ENCODE data around the gene SLC1A7. TPM values are rescaled to one million over a fixed set of nuclear protein-coding genes. Genes with fewer than 3 reads are reported as not detected.

Gene SLC1A7
- total and polyA plus RNA-seq, 2 of the 13 experiments (the other 11 are each of a cell fraction or from before 2014, with no cell fraction given): 0.04 to 2.0 TPM

DNA sequence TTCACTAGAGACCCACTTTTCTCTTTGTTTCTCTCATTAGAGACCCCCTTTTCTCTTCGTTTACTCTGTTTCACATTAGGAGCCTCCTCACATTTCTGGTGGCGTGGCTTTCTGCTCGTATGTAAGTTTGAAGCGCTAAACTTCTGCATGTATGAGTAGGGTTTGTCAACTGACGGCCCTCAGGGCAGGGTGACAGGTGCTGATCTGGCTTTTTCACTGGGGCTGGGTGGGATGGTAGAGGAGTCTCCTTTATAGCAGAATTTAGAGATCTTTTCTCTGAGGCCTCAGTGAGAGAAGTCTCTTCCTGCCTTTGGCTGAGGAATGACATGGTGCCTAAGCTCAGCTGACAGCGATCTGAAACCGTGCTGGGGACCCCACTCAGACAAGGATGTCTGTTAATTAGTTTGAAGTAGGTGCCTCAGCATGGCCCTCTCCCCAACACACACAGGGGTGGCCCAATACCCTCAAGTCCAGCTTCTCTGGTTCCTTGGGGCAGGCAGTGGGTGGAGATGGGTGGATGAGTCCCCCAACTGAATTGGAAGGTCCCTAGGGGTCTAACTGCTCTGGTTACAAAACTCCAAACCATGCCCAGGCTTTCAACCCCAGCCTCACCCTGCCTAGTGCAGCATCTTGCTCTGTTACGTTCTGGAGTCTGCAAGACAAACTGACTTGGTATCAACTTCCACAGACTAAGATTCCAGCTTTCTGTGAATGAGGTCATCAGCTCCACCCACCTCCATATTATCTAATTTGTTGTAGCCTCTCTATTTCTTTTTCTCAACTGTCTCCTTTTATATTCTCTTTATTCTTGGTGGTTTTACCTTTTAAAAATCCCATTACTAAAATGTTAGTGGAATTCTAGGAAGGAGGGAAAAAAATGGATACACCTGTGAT lies 3.2 kb downstream of the SLC1A7 start (continued):
- TF ChIP-seq TSC22D2 (CRISPR knock-in tag; IDR thresholded peaks at IDR 0.05; ENCODE audit: borderline replicate concordance) (no peak), TCF12 (IDR thresholded peaks at IDR 0.05) (no peak), TCF12 (CRISPR knock-in tag; IDR thresholded peaks at IDR 0.05) (no peak), ZNF629 (CRISPR knock-in tag; conservative IDR thresholded peaks at IDR 0.05) (no peak), RARA (CRISPR knock-in tag; IDR thresholded peaks at IDR 0.05) (no peak), SRY (CRISPR knock-in tag; IDR thresholded peaks at IDR 0.05) (no peak), ZSCAN20 (CRISPR knock-in tag; IDR thresholded peaks at IDR 0.05; ENCODE audit: borderline replicate concordance) (no peak)
- TF ChIP-seq, protein P1, sequence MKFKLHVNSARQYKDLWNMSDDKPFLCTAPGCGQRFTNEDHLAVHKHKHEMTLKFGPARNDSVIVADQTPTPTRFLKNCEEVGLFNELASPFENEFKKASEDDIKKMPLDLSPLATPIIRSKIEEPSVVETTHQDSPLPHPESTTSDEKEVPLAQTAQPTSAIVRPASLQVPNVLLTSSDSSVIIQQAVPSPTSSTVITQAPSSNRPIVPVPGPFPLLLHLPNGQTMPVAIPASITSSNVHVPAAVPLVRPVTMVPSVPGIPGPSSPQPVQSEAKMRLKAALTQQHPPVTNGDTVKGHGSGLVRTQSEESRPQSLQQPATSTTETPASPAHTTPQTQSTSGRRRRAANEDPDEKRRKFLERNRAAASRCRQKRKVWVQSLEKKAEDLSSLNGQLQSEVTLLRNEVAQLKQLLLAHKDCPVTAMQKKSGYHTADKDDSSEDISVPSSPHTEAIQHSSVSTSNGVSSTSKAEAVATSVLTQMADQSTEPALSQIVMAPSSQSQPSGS (CRISPR knock-in tag; IDR thresholded peaks at IDR 0.05): no peak

DNA sequence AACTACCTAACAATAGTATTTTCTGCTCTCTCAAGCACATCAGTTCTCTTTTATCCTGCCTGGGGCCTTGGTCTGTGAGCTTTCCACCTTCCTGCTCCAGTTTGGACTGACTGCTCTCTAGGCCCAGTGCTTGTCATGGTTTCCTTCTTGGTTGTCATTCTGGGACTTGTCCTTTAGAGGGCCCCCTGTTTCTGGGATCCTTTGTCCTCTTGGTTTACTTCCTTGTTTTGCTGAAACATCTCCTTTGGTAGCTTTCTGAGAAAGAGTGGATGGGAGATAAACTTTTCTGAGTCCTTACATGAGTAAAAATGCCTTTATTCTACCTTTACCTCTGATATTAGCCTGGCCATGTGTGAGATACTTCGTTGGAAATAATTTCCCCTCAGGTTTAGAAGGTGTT lies 4.7 kb downstream of the SLC1A7 start:
- CTCF ChIA-PET (ENCODE audit: low intra/inter-chr PET ratio, low total read pairs): no interaction called here
- Histone ChIP-seq H3K36me3 (replicated peaks in 1 of 2; ENCODE audit: control insufficient read depth in 1 of 2, insufficient read depth in 2 of 2, low read length in 2 of 2) (no peaks in the 10 kb centered on the region), H4K20me1 (ENCODE audit: insufficient read depth, low read length) (no peaks in the 10 kb centered on the region), H3K4me1 (ENCODE audit: insufficient read depth, low read length) (peaks cover 64% of the 10 kb centered on the region), H3K79me2 (ENCODE audit: insufficient read depth, low read length) (no peaks in the 10 kb centered on the region), H3K27me3 (ENCODE audit: control insufficient read depth in 1 of 2, insufficient read depth in 2 of 2, low read length in 2 of 2) (peaks cover 0 to 2% of the 10 kb centered on the region in 2 experiments; a peak in 2 of 5 replicates), H3K27ac (ENCODE audit: extremely low read length, insufficient read depth, low read length) (no peak overlapping the region), H2AFZ (ENCODE audit: low read length) (no peak overlapping the region), H3K4me2 (ENCODE audit: low read depth, low read length) (no peak overlapping the region), H3K9ac (ENCODE audit: insufficient read depth, low read depth, low read length) (no peak overlapping the region), H3K9me3 (ENCODE audit: low read length) (peaks cover 7% of the 10 kb centered on the region), H3K4me3 (replicated peaks in 1 of 3; ENCODE audit: insufficient read depth in 1 of 3, low read depth in 2 of 3, low read length in 3 of 3) (no peak overlapping the region)
- 30% methylated on average over 1 of the region's 1 CpG for whole genome bisulfite sequencing (ENCODE audit: low lambda C conversion rate)
- no TSS peak for BruUV-seq (replicated peaks)
- in situ Hi-C loops (cut with HindIII; ENCODE audit: extremely low pct_ligation_motif_present, low pct_unique_long_range_greater_than_20kb) (no loop called here), intact Hi-C loops (cut with micrococcal nuclease; ENCODE audit: unreplicated experiment) (loop anchor here (2.0 kb wide), 1 partner anchor 45 kb away; no protein-coding TSS in a partner anchor)
- POLR2A ChIA-PET: interaction anchor here (1.0 to 1.1 kb wide), 3 partner anchors 8 to 16 kb away, joined by 3 to 5 read pairs (median 3); no protein-coding TSS in a partner anchor
- FAIRE-seq (no peak), DNase-seq (ENCODE audit: low spot score) (peak; percentile 41), ATAC-seq (peak; percentile 31; the same call in 1 of the 3 replicates)
- TF ChIP-seq, protein P2, sequence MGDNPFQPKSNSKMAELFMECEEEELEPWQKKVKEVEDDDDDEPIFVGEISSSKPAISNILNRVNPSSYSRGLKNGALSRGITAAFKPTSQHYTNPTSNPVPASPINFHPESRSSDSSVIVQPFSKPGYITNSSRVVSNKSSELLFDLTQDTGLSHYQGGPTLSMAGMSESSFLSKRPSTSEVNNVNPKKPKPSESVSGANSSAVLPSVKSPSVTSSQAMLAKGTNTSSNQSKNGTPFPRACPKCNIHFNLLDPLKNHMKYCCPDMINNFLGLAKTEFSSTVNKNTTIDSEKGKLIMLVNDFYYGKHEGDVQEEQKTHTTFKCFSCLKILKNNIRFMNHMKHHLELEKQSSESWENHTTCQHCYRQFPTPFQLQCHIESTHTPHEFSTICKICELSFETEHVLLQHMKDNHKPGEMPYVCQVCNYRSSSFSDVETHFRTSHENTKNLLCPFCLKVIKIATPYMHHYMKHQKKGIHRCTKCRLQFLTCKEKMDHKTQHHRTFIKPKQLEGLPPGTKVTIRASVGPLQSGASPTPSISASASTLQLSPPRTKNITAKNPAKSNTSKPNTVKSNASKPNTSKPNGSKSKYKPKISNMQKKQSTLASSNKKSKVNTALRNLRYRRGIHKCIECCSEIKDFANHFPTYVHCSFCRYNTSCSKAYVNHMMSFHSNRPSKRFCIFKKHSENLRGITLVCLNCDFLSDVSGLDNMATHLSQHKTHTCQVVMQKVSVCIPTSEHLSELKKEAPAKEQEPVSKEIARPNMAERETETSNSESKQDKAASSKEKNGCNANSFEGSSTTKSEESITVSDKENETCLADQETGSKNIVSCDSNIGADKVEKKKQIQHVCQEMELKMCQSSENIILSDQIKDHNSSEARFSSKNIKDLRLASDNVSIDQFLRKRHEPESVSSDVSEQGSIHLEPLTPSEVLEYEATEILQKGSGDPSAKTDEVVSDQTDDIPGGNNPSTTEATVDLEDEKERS (CRISPR knock-in tag; IDR thresholded peaks at IDR 0.05): peak; percentile 95
- TF ChIP-seq CHD4 (IDR thresholded peaks at IDR 0.05; ENCODE audit: borderline replicate concordance, low read length): peak; percentile 36; the same call in 1 of the 2 replicates
- TF ChIP-seq ZMYM3 (CRISPR knock-in tag; IDR thresholded peaks at IDR 0.05): peak; percentile 89
- peak; percentile 56 for TF ChIP-seq STAG1 (CRISPR knock-in tag; IDR thresholded peaks at IDR 0.05)
- 0 out of 2 replicates have a peak, but pooled peaks have one; percentile 22 for TF ChIP-seq ZNF24 (IDR thresholded peaks at IDR 0.05)
- TF ChIP-seq ARNTL (CRISPR knock-in tag; IDR thresholded peaks at IDR 0.05): no peak
- TF ChIP-seq POLR2AphosphoS5 (IDR thresholded peaks at IDR 0.05; ENCODE audit: low read depth, low read length): no peak
- TF ChIP-seq RAD21 (CRISPR knock-in tag; IDR thresholded peaks at IDR 0.05): 0 out of 2 replicates have a peak, but pooled peaks have one; percentile 16
- TF ChIP-seq ELF3 (CRISPR knock-in tag; IDR thresholded peaks at IDR 0.05): peak; percentile 73
- TF ChIP-seq CREM (IDR thresholded peaks at IDR 0.05): no peak
- TF ChIP-seq CREM (CRISPR knock-in tag; IDR thresholded peaks at IDR 0.05): no peak
- no peak for TF ChIP-seq MXD4 (CRISPR knock-in tag; IDR thresholded peaks at IDR 0.05)
- TF ChIP-seq RCOR2 (CRISPR knock-in tag; IDR thresholded peaks at IDR 0.05): 0 out of 2 replicates have a peak, but pooled peaks have one; percentile 59

All from HepG2 (cell line).